GM23338 (cell line): Measurements from ENCODE around the gene LRFN4. TPM values are rescaled to one million over a fixed set of nuclear protein-coding genes. Genes with fewer than 3 reads are reported as not detected.

Experiments used
- ATAC-seq: fragments of 200-7000 bp; cut with Tn5 transposase; 3 replicates; pipeline ENCODE4 v1.9.1; 2020
- DNase-seq: peaks from one replicate; pipeline ENCODE4 v3.0.0-alpha.2; 2015; ENCODE audit warnings: low spot score
- H2AFZ ChIP-seq: fragments of 200-600 bp; sonication (generic); 2 replicates; pipeline ENCODE4 v1.8.0; 2016; ENCODE audit warnings: antibody characterized with exemption, mild to moderate bottlenecking, moderate library complexity
- H3F3A ChIP-seq: fragments of 200-600 bp; sonication (generic); replicated peaks from 2 replicates; pipeline ENCODE4 v1.8.0; 2017; ENCODE audit warnings: antibody characterized with exemption, mixed run types, low read depth
- H3K27ac ChIP-seq: fragments of 200-600 bp; sonication (generic); 2 replicates; pipeline ENCODE4 v1.6.1; 2016; ENCODE audit warnings: low read depth
- H3K27me3 ChIP-seq: fragments of 200-600 bp; sonication (generic); 2 replicates; pipeline ENCODE4 v1.8.0; 2016; ENCODE audit warnings: mild to moderate bottlenecking, mixed run types, moderate library complexity; ENCODE audit not compliant: insufficient read depth
- H3K36me3 ChIP-seq: fragments of 200-600 bp; sonication (generic); 2 replicates; pipeline ENCODE4 v1.8.0; 2016; ENCODE audit warnings: mild to moderate bottlenecking; ENCODE audit not compliant: insufficient read depth
- H3K4me1 ChIP-seq: fragments of 200-600 bp; sonication (generic); 2 replicates; pipeline ENCODE4 v1.8.0; 2016; ENCODE audit warnings: mild to moderate bottlenecking, moderate library complexity; ENCODE audit not compliant: insufficient read depth
- H3K4me2 ChIP-seq: fragments of 200-600 bp; sonication (generic); 2 replicates; pipeline ENCODE4 v1.7.1; 2017; ENCODE audit warnings: mixed run types
- H3K4me3 ChIP-seq: fragments of 200-600 bp; sonication (generic); 2 replicates; pipeline ENCODE4 v1.6.1; 2016; ENCODE audit warnings: mixed run types
- H3K79me2 ChIP-seq: fragments of 200-600 bp; sonication (generic); replicated peaks from 2 replicates; pipeline ENCODE4 v1.8.0; 2017; ENCODE audit warnings: mild to moderate bottlenecking; ENCODE audit not compliant: insufficient read depth
- H3K9me2 ChIP-seq: fragments of 200-600 bp; sonication (generic); 2 replicates; pipeline ENCODE4 v1.8.0; 2017; ENCODE audit not compliant: insufficient read depth
- H4K20me1 ChIP-seq: fragments of 200-600 bp; sonication (generic); replicated peaks from 2 replicates; pipeline ENCODE4 v1.8.0; 2017; ENCODE audit warnings: mild to moderate bottlenecking; ENCODE audit not compliant: insufficient read depth
- H3K27ac Mint-ChIP-seq: 2 replicates; pipeline ENCODE4 v1.8.0; 2020; ENCODE audit warnings: inconsistent platforms, mild to moderate bottlenecking, moderate library complexity, mixed read lengths
- H3K27me3 Mint-ChIP-seq: 3 replicates; pipeline ENCODE4 v1.8.0; 2022; ENCODE audit warnings: low read depth, mild to moderate bottlenecking, moderate library complexity, mixed read lengths, inconsistent platforms; ENCODE audit not compliant: insufficient read depth, poor library complexity
- H3K36me3 Mint-ChIP-seq: 3 replicates; pipeline ENCODE4 v1.8.0; 2021; ENCODE audit warnings: low read depth, mild to moderate bottlenecking, inconsistent platforms, moderate library complexity, mixed read lengths
- H3K4me1 Mint-ChIP-seq: 3 replicates; pipeline ENCODE4 v1.8.0; 2020; ENCODE audit warnings: mild to moderate bottlenecking, inconsistent platforms, mixed read lengths
- H3K4me3 Mint-ChIP-seq: 3 replicates; pipeline ENCODE4 v1.8.0; 2021; ENCODE audit warnings: moderate library complexity, mild to moderate bottlenecking, inconsistent platforms, mixed read lengths
- H3K9me3 Mint-ChIP-seq: 3 replicates; pipeline ENCODE4 v1.8.0; 2020; ENCODE audit warnings: moderate library complexity, mild to moderate bottlenecking, inconsistent platforms, mixed read lengths
- CREB1 ChIP-seq: fragments of 250-450 bp; sonication (Bioruptor Pico); IDR thresholded peaks from 2 replicates; pipeline ENCODE4 v1.5.0; 2020; ENCODE audit warnings: low read depth, mild to moderate bottlenecking, moderate library complexity
- CTCF ChIP-seq, 2 experiments: fragments of 200-600 bp in 1 of 2; sonication (generic) in 1 of 2; conservative IDR thresholded peaks; 2 replicates each; pipeline versions ENCODE4 v1.5.1 to v1.6.1; 2016 to 2017; ENCODE audit warnings: antibody characterized with exemption in 2 of 2, low read depth in 2 of 2, mild to moderate bottlenecking in 2 of 2, moderate library complexity in 1 of 2
- ETS1 ChIP-seq: IDR thresholded peaks from 2 replicates; pipeline ENCODE4 v1.6.1; 2016; ENCODE audit warnings: antibody characterized with exemption
- EZH2 ChIP-seq: fragments of 200-600 bp; sonication (generic); IDR thresholded peaks from one replicate; pipeline ENCODE4 v1.8.0; 2017; ENCODE audit warnings: antibody characterized with exemption, mild to moderate bottlenecking, low read depth; ENCODE audit not compliant: unreplicated experiment
- EZH2phosphoT487 ChIP-seq: fragments of 200-600 bp; sonication (generic); IDR thresholded peaks from one replicate; pipeline ENCODE4 v1.8.1; 2018; ENCODE audit warnings: antibody characterized with exemption; ENCODE audit not compliant: unreplicated experiment
- JUNB ChIP-seq: IDR thresholded peaks from one replicate; pipeline ENCODE4 v1.6.1; 2016; ENCODE audit warnings: antibody characterized with exemption; ENCODE audit not compliant: unreplicated experiment
- NANOG ChIP-seq: IDR thresholded peaks from 2 replicates; pipeline ENCODE4 v1.6.1; 2016; ENCODE audit warnings: antibody characterized with exemption, borderline replicate concordance
- POLR2AphosphoS5 ChIP-seq: IDR thresholded peaks from 2 replicates; pipeline ENCODE4 v1.6.1; 2016; ENCODE audit warnings: antibody characterized with exemption, low read depth
- REST ChIP-seq: IDR thresholded peaks from one replicate; pipeline ENCODE4 v1.6.1; 2018; ENCODE audit warnings: antibody characterized with exemption; ENCODE audit not compliant: unreplicated experiment
- STAT1 ChIP-seq: IDR thresholded peaks from one replicate; pipeline ENCODE4 v1.6.1; 2016; ENCODE audit warnings: antibody characterized with exemption; ENCODE audit not compliant: unreplicated experiment
- ZNF114 ChIP-seq: fragments of 250-450 bp; sonication (Bioruptor Pico); IDR thresholded peaks from 2 replicates; pipeline ENCODE4 v1.5.0; 2020; ENCODE audit warnings: mild to moderate bottlenecking, moderate library complexity
- ZNF331 ChIP-seq: fragments of 250-450 bp; sonication (Bioruptor Pico); IDR thresholded peaks from 2 replicates; pipeline ENCODE4 v1.5.0; 2020; ENCODE audit warnings: low read depth, mild to moderate bottlenecking, moderate library complexity
- ZNF462 ChIP-seq: fragments of 250-450 bp; sonication (Bioruptor Pico); IDR thresholded peaks from 2 replicates; pipeline ENCODE4 v1.5.0; 2020; ENCODE audit warnings: mild to moderate bottlenecking, moderate library complexity
- polyA plus RNA-seq: library from polyadenylated mRNA; unstranded; fragments of >200 nt; fragmentation: Nextera tagmentation; extraction: Ambion mirVana; gene quantifications from 2 replicates; pipeline ENCODE4 v1.2.1, GENCODE V29; 2016
- total RNA-seq: library from RNA; depleted of rRNA; stranded (reverse); fragments of >200 nt; shearing (Covaris generic); gene quantifications from 2 replicates; pipeline ENCODE4 v1.2.3, GENCODE V29; 2014

Gene LRFN4
- total and polyA plus RNA-seq, 2 experiments from 2014 or later = 9.8 to 63.5 TPM

GRCh38 chr11:66910016-66910415, 53.2 kb downstream of the LRFN4 start:
- Histone ChIP-seq H3K27ac (no peak overlapping the region), H4K20me1 (no peaks in the 10 kb centered on the region), H3K27me3 (no peaks in the 10 kb centered on the region), H3K9me2 (no peaks in the 10 kb centered on the region), H2AFZ (no peak overlapping the region), H3F3A (no peaks in the 10 kb centered on the region), H3K79me2 (no peaks in the 10 kb centered on the region), H3K4me2 (no peak overlapping the region), H3K4me3 (no peak overlapping the region), H3K4me1 (peaks cover 25% of the 10 kb centered on the region), H3K36me3 (no peaks in the 10 kb centered on the region)
- Mint-ChIP-seq H3K27me3 (peaks cover 11% of the 10 kb centered on the region), H3K9me3 (no peaks in the 10 kb centered on the region), H3K4me3 (no peak overlapping the region), H3K4me1 (peaks cover 44% of the 10 kb centered on the region), H3K36me3 (no peaks in the 10 kb centered on the region), H3K27ac (no peak overlapping the region)
- DNase-seq (no peak), ATAC-seq (no peak)
- no peak for TF ChIP-seq ETS1
- TF ChIP-seq CREB1 (CRISPR knock-in tag) = no peak
- no peak for TF ChIP-seq EZH2
- no peak for TF ChIP-seq CTCF (conservative IDR thresholded peaks at IDR 0.05; ENCODE audit: low read depth in 2 of 2)
- TF ChIP-seq REST = no peak
- TF ChIP-seq ZNF462 (CRISPR knock-in tag) = no peak
- TF ChIP-seq POLR2AphosphoS5 = no peak
- TF ChIP-seq ZNF331 = no peak
- TF ChIP-seq NANOG = no peak
- no peak for TF ChIP-seq JUNB
- TF ChIP-seq EZH2phosphoT487 = no peak
- no peak for TF ChIP-seq ZNF114 (CRISPR knock-in tag)
- TF ChIP-seq STAT1 = no peak
